IPS-NIHi7 (cell line): ENCODE results near the gene XYLT1.

ENCODE experiments used
- DNase-seq: peaks from one replicate; pipeline ENCODE4 v3.0.0; 2012; ENCODE audit warnings: mixed read lengths; ENCODE audit errors: extremely low spot score

Gene XYLT1

GRCh38 chr16:17108596-17108995 is 362.2 kb downstream of the XYLT1 start:
- DNase-seq, result no peak

GRCh38 chr16:17107450-17107849 is 363.3 kb downstream of the XYLT1 start:
- DNase-seq, result no peak

DNA sequence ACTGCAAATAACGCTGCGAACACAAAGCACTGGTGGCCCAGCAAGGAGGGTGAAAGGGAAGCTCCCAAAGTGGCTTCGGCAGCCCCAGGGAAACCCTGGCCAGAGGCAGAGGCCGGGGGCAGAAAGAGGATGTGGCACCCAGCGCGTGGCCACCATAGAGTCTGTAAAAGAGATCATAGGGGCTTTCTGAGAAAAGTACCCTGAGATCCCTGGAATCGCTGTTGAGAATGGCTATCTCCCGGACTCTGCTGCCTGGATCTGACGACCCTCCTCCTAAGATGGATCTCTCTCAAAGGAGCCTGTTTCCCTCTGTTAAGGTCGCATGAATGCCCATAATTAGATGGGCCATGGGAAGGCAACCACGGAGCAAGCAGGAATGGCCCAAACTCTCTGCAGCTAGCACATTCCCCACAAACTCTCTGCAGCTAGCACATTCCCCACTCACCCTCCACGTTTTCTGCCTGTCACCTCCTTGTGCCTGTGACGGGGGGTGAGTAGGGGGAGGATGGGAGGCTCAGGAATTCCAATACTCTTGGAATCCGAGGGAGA is 364.4 kb downstream of the XYLT1 start:
- no peak for DNase-seq

DNA sequence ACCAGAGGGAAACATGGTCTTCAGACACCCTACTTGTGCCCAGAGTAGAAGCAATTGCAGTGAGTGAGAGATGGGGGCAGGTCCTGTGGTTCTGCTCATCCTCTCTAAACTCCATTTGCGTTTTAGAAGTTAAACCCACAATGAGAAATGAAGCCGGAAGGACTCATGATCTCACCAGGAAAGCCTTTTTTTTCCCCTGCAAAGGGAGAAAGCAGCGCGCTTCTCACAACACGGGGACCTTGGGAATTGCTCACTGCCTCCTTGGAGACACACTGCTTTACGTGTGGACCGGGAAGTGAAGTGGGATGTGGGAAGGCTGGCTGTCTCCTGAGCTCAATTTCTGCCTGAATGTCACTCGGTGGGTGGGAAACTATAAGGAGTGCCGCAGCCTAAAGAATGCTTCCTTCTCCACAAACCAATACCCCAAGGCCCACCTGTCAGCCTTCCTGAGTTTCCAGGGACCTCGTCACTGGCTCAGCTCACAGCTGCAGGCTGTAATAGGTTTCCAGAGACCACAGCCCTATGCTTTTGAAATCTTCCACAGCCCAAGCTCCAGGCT is 365.4 kb downstream of the XYLT1 start:
- no peak for DNase-seq

GRCh38 chr16:17104654-17105053 is 366.1 kb downstream of the XYLT1 start:
- no peak for DNase-seq

DNA sequence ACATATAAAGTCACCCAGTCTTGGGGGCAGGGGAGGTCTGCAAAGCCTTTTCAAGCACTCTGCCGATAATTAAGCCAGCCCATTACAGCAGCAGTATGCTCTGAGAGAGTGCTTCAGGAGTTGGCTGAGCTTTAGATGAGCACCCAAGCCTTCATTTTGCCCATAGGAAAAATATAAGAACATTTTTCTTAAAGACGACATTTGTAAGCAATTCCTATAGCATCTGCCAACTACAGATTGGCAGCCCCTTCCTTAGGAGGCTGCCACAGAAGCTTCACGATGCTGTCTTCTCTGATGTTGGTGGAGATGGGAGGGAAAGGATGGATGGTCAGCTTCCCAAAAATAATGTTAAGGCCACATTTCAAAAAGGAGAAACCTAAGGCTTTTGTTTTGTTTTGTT is 367.5 kb downstream of the XYLT1 start:
- no peak for DNase-seq

DNA sequence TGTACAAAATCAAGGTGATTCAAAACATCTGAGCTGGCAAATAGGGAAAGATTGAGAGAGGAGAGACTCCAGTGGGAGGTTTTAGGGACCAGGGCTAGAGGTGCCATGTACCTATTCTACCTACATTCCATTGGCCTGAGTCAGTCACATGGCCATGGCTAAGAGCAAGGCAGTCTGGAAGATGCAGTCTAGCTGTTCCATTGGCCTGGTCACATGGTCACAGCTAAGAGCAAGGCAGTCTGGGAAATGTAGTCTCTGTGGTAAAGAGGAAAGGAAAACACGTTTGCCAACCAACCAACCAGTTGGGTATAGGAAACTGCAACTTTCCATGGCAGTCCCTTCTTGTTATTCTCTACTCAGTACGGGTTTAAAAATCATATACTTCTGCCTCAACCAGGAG is 369.1 kb downstream of the XYLT1 start:
- DNase-seq, result peak; percentile 71

- DNase-seq, result no peak
These were observed 372.1 kb downstream of the XYLT1 start for GRCh38 chr16:17098685-17099084.

GRCh38 chr16:17084130-17084529 is 386.6 kb downstream of the XYLT1 start:
- no peak for DNase-seq

DNA sequence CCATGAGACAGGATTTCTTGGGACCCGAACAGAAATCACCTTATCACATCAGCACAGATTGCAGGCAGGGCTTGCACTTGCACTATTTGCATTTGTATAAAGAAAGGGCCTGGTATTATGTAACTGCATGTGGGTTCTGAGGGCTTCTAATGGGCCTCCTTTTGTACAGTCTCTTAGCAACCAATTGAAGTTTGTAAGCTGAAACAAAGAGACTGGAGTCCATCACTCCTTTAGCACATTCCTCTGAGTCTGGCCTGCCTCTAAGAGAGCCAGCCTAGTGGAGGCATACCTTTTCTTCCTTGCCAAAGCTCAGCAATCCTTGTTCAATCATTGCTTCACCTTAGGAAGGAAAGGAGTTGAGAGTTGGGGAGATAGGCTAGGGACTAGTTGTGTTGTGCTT is 387.1 kb downstream of the XYLT1 start:
- peak; percentile 63 for DNase-seq

GRCh38 chr16:17082095-17082882 is 388.5 kb downstream of the XYLT1 start:
- DNase-seq, result no peak

- no peak for DNase-seq
These were observed 390.7 kb downstream of the XYLT1 start for GRCh38 chr16:17080105-17080504.

GRCh38 chr16:17078931-17079631 is 391.7 kb downstream of the XYLT1 start:
- DNase-seq, result no peak

DNA sequence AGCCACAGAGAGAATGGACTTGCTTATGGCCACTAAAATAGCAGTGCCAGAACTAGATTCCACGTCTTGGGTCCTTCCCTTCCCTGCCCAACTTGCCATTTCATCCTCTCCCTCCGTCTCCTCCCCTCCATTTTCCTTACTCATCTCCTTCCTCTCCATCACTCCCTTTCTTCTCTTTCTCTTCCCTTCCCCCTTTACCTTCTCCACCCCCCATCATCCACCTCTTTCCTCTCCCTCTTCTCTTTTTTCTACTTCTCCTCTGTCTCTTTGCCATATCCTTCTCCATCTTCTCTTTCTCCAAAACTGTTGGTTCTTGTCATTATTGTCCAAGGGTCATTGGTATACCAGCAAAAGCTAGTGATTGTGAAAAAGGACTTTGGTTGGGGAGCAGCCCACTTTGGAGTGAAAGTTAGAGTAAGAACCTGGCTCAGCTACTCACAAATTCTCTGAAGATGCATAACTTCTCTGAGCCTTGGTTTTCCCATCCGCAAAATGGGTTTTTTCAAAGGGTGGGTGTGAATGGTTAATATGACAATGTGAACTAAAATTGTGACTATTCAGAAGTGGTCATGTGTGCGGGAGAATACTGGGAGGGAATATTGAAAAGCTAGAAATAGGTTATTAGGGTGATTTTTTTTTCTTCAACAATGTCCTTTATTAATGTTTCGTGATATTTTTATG is 393.8 kb downstream of the XYLT1 start:
- no peak for DNase-seq

GRCh38 chr16:17076092-17076754 is 394.5 kb downstream of the XYLT1 start:
- DNase-seq, result no peak

DNA sequence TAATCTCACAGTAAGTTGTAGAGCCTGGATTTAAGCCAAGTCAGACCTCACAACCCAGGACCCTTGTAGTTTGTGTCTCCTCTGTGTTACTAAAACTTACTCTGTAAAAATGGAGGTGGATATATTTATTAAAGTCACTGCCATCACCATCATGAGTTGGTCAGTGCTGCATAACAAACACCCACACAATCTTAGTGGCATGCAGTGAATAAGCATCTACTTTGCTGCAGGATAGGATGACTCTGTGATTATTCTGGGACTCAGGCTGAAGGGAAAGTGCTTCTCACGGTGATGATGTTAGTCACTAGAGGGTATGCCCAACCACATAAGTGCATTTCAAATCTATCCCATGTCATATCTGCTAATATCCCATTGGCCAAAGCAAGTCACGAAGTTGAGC is 398.7 kb downstream of the XYLT1 start:
- no peak for DNase-seq

DNA sequence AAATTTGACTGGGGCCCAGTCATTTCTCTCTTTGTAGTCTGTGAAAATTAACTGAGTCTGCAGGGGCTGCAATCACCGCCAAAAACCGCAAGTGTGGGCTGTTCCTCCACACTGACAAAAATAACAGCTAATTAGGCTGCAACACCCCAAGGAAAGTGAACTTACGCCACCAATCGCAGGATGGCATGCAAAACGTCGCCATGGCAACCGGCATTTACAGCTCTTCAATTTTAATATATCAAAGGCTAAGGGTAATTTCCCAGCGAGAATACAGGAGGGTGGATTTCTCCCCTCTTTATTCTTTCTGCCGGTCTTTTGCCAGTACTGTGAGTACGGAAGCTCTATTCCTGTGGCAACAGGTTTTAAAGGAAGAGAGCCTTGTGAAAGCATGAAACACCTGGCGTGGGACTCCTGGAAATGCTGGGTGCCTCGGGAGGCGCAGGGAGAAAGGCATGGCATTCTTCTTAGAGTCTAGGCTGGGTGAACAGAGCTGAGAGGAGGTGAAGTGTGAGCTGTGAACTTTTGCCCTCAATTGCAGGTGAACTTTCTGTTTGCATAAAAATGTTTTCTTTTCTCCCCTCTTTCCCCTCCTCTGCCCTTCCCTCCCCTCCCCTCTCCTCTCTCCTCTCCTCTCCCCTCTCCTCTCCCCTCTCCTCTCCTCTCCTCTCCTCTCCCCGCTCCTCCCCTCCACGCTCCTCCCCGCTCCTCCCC is 399.7 kb downstream of the XYLT1 start:
- peak; percentile 34 for DNase-seq

GRCh38 chr16:17069681-17070080 is 401.1 kb downstream of the XYLT1 start:
- DNase-seq, result no peak

- no peak for DNase-seq
These were observed 402.2 kb downstream of the XYLT1 start for GRCh38 chr16:17068524-17068923.

DNA sequence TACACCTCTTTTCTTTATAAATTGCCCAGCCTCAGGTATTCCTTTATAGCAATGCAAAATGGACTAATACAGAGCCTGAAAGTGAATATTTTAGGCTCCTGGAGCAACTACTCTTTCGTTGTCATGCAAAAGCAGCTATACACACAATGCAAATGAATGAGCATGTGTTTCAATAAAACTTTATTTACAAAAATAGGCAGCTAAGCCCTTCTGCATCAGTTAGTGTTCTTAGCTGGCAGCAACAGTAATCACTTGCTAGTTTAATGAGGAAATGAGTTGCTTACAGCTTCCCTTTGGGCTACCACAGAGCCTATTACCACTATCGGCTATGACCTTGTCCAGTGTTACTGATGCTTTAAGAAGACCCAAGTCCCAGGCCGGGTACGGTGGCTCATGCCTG is 402.9 kb downstream of the XYLT1 start:
- no peak for DNase-seq
